ENCODE results near the gene SETD2.

SETD2 gene

DNA sequence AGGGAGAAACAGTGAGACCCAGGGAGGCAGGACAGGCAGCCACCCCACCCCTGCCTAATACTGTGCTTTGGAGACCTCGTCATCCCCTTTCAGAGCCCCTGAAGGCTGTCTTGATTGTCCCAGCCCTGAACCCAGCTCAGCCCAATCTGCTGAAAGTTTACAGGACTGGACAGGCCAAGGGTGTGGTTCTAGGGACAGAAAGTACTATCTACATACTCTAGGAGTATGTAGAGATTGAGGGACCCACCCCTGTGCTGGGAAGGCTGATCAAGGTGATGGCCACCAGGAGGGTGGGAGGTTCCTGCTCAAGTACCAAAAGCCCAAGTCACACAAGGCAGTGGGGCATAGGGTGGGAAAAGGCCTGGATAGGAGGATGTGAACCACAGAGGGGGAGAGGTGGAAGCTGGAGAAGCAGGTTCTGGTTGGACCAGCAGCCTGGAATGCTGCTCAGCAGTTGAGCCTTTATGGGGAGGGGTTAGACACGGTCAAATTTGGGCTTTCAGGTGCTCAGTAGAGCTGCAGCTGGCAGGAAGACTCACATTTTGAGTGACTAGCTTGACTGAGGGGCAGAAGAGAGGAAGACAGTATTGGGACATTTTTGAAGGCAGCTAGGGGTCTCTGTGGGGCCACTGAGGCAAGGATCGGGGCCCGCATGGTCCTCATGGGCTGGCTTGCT is 177.7 kb downstream of the SETD2 start:
- TF ChIP-seq, protein P1, sequence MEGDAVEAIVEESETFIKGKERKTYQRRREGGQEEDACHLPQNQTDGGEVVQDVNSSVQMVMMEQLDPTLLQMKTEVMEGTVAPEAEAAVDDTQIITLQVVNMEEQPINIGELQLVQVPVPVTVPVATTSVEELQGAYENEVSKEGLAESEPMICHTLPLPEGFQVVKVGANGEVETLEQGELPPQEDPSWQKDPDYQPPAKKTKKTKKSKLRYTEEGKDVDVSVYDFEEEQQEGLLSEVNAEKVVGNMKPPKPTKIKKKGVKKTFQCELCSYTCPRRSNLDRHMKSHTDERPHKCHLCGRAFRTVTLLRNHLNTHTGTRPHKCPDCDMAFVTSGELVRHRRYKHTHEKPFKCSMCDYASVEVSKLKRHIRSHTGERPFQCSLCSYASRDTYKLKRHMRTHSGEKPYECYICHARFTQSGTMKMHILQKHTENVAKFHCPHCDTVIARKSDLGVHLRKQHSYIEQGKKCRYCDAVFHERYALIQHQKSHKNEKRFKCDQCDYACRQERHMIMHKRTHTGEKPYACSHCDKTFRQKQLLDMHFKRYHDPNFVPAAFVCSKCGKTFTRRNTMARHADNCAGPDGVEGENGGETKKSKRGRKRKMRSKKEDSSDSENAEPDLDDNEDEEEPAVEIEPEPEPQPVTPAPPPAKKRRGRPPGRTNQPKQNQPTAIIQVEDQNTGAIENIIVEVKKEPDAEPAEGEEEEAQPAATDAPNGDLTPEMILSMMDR (conservative IDR thresholded peaks at IDR 0.05; ENCODE audit: control insufficient read depth, insufficient read depth, low read depth, low read length): no peak
- H3K4me3 ChIP-seq (ENCODE audit: control insufficient read depth, low read depth, low read length): no peak overlapping the region
- no peak for DNase-seq (ENCODE audit: low read depth)

DNA sequence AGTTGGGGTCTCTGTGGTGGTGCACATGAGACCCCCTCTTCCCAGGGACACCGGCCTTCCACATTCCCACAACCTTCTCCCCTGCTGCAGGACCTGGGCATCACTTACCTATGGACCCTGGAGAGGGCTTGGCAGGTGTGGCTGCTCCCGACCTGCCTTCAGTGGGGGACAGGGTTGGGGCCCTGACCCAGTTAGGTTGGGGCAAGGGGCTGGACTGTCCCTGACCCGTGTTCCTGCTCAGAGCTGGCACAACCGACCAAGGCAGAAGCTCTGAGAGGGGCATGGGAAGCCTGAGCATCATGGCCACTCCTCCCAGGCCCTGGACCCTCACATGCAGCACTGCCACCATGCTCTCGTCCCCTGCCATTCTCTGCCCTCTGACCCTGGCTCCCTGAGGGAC is 178.3 kb downstream of the SETD2 start:
- no peak for DNase-seq (ENCODE audit: low read depth)
- TF ChIP-seq, protein P1 (conservative IDR thresholded peaks at IDR 0.05; ENCODE audit: control insufficient read depth, insufficient read depth, low read depth, low read length): no peak
- no peak overlapping the region for H3K4me3 ChIP-seq (ENCODE audit: control insufficient read depth, low read depth, low read length)

DNA sequence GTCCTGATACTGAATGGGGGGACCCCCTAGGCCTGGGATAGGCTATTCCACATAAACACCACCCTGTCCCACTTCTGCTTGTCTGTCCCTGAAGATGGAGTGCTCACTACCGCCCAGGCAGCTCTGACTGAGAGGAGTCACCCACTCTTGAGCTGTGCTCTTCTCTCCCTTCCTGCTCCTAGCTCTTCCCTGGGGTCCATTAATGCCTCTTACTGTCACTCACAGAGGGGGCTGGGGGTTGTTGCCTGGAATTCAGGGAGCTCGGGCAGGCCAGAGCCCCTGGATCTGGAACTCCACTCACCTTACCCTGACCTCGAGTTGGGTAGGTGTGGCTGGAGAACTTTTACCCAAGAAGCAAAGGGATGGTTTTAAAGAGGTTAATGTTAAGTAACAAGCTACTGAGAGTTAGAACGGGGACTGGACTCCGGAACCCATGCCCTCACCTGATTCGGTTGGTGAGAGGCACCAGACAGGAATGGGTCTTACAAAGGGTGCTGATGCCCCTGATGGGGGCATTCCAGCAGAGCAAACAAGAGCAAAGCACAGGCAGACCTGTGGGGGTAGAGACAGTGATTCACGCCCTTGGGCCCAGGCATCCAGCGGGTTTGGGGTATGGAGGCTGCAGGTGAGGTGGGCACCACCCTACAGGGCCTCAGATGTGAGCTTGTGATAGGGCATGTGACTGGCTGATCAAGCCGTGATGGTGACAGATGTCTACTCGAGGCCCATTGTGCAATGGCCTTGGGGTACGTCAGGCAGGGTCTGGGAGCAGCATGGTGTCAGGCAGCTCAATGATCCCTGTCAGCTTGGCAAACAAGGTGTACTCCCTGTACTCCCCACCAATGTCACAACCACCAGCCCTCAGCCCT is 179.1 kb downstream of the SETD2 start:
- TF ChIP-seq, protein P1 (conservative IDR thresholded peaks at IDR 0.05; ENCODE audit: control insufficient read depth, insufficient read depth, low read depth, low read length): no peak
- no peak overlapping the region for H3K4me3 ChIP-seq (ENCODE audit: control insufficient read depth, low read depth, low read length)
- no peak for DNase-seq (ENCODE audit: low read depth)

DNA sequence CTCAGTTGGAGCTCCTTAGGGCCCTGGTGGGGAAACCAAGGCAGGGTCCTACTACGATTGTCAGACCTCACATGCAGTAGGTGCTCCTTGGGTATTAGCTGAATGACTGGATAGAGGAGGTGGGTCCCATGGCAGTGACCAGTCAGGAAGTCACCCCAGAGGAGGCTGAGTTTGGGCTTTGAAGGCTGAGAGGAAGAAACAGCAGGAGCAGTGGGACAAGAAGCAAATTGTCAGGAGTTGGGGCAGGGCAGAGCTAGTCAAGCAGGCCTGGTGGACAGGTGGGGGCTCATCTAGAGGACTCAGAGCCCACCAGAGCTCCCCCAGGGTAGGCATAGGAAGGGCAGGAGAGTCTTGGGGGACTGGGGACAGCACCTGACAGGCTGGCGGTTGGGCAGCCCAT is 181.4 kb downstream of the SETD2 start:
- H3K4me3 ChIP-seq (ENCODE audit: control insufficient read depth, low read depth, low read length): no peak overlapping the region
- DNase-seq (ENCODE audit: low read depth): no peak

DNA sequence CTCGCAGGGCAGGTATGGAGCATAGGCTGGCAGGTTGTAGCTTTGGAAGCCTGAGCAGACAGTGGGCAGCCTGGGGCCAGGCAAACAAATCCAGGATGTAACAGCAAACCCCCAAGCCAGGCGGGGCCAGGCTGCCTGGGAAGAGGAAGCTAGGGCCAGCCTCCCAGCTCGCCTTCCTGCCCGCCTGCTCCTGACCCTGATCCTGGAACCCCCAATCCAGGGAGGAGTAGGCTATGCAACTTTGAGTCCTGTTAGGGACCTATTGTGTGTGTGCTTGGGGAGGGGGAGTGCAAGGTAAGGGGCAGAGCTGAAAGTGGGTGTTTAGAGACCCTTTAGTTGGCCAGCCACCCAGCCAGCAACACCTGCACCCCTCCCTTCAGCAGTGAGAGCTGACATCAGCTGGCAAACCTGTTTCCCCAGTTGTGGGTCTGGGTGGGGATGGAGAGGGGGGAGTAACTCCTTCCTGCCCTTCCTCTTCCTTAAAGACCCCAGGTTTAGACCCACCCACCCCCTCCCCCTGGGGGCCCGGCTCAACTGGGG is 181.9 kb downstream of the SETD2 start:
- TF ChIP-seq, protein P1 (conservative IDR thresholded peaks at IDR 0.05; ENCODE audit: control insufficient read depth, insufficient read depth, low read depth, low read length): no peak
- no peak for DNase-seq (ENCODE audit: low read depth)
- H3K4me3 ChIP-seq (ENCODE audit: control insufficient read depth, low read depth, low read length): no peak overlapping the region

More for the DNA sequence above, 181.4 kb downstream of the SETD2 start:
- TF ChIP-seq, protein P1 (conservative IDR thresholded peaks at IDR 0.05; ENCODE audit: control insufficient read depth, insufficient read depth, low read depth, low read length): no peak

DNA sequence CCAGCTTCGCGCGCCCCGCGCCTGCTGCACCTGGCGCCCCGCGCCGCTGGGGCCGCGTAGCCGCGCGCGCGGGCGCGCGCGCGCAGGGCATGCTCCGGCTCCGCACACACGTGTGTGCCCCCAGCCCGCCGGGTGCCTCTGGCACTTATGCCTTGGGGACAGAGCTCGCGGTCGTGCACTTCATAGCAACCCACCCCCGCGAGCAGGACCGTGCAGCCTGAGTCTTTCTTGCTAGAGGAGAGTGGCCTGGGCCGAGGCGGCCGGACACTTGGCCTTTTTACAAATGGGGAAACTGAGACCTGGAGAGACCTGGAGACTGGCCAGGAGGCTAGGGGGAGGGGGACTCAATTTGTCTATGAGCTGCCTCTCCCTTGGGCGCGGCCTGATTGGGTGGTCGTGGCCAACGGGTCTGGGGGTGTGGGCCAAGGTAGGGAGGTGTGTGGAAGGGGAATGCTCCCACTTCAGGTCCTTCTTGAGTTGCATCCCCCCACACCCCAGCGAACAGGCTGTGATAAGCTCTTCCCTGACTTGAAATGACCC is 183.9 kb downstream of the SETD2 start:
- TF ChIP-seq, protein P1 (conservative IDR thresholded peaks at IDR 0.05; ENCODE audit: control insufficient read depth, insufficient read depth, low read depth, low read length): no peak
- peak overlapping the region; percentile 63 for H3K4me3 ChIP-seq (ENCODE audit: control insufficient read depth, low read depth, low read length)
- no peak for DNase-seq (ENCODE audit: low read depth)

Measured in fibroblast of mammary gland (primary cell).